ENCODE data around the gene CHD2.
"Not testable (repeated sequence)": the region's sequence is repeated elsewhere in the genome, so short reads cannot be mapped to it uniquely, and the experiment has no call there.

CHD2 gene

DNA sequence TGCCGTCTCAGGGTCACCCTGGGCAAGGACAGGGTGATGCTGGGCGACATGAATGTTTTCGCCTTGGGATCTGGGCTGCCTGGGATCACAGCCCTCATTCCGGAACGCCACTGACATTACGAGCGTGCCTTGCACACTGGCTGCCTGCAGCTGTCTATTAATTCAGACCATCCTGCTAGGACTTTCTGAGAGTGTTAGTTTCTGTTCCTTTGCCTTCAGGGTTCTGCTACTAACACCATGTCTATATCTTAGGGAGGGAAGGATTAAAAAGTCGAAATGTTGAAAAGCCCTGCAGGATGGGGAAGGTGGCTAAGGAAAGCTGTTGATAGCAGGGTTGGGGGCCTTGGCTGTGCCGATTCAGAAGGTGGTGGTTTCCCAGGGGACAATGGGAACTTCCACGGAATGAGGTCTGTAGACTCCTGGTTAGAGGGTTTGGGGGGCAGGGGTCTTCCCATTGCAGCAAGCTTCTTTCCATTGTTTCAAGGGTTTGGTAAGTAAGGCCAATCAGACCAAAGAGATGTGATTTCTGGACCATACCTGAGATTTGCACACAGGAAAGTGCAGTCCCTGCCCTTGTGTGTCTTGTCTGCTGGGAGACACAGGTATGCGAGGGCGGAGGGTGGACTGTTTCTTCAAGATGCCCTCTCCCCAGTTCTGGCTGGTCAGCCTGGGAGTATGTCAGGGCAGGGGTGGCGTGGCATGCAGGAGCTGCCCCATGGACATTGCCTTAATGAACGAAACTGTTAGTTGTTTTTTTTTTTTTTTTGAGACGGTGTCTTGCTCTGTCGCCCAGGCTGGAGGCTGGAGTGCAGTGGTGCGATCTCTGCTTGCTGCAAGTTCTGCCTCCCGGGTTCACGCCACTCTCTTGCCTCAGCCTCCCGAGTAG lies 137.9 kb downstream of the CHD2 start:
- Mint-ChIP-seq H3K27me3 (no peaks in the 10 kb centered on the region), H3K4me1 (ENCODE audit: low read depth) (peaks cover 6% of the 10 kb centered on the region), H3K27ac (no peak overlapping the region), H3K36me3 (ENCODE audit: low read depth) (no peaks in the 10 kb centered on the region), H3K4me3 (no peak overlapping the region), H3K9me3 (no peaks in the 10 kb centered on the region)

DNA sequence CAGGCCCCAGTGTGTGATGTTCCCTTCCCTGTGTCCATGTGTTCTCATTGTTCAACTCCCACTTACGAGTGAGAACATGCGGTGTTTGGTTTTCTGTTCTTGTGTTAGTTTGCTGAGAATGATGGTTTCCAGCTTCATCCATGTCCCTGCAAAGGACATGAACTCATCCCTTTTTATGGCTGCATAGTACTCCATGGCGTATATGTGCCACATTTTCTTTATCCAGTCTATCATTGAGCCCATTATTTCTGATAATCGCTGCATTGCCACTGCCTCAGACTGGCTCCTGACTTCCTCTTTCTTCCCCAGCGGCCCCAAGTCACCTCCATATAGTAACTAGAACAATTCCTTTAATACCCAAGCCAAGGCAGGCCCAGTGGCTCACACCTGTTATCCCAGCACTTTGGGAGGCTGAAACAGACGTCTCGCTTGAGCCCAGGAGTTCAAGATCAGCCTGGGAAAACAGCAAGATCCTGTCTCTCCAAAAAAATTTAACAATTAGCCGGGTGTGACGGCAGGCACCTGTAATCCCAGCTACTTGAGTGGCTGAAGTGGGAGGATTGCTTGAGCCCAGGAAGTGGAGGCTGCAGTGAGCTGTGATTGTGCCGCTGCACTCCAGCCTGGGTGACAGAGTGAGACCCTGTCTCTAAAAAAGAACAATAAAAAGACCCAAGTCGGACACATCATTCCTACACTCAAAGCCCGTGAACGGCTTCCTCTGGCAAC lies 139.6 kb downstream of the CHD2 start:
- H3K27ac Mint-ChIP-seq; H3K4me3 Mint-ChIP-seq; H3K27me3 Mint-ChIP-seq; H3K4me1 Mint-ChIP-seq (ENCODE audit: low read depth); H3K36me3 Mint-ChIP-seq (ENCODE audit: low read depth); H3K9me3 Mint-ChIP-seq: not testable (repeated sequence)

DNA sequence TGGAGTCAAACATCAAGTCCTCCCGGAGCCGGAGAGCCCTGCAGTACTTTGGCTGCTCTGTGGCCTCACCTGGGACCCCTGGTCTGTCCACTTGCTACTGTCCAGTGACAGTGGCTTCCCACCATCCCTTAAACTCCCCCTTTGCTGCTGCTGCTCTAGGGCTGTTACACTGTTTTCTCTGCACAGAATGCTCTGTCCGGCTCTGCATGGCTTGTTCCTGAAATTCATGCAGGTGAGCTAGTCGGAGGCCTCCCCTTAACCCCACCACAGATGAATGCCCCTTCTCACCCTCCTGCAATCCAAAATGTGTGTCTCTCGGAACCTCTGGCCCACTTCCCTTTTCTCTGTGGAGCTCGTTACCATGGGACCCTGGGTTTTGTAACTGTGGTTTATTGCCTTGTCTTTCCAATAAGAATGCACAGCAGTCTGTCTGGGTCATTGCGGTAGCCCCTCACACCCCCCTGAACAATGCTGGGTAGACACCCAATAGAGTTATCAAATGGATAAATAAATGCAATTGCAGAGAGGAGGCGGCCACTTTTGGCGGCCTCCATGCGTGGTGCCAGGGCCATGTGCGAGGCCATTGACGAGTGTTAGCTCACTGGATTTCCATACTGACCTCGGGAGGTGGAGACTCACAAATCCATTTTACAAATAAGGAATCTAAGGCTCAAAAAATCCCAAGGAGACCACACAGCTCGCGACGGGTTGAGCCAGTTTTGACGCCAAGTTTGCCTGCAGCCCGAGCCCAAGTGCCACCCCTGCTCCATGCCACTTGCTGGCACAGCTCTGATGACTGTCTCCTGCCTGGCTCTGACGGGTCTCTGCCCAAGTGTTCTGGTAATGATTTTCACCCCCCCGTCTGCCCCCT lies 140.4 kb downstream of the CHD2 start:
- Mint-ChIP-seq H3K27me3 (no peaks in the 10 kb centered on the region), H3K36me3 (ENCODE audit: low read depth) (no peaks in the 10 kb centered on the region), H3K27ac (no peak overlapping the region), H3K9me3 (no peaks in the 10 kb centered on the region), H3K4me3 (no peak overlapping the region), H3K4me1 (ENCODE audit: low read depth) (peaks cover 6% of the 10 kb centered on the region)

DNA sequence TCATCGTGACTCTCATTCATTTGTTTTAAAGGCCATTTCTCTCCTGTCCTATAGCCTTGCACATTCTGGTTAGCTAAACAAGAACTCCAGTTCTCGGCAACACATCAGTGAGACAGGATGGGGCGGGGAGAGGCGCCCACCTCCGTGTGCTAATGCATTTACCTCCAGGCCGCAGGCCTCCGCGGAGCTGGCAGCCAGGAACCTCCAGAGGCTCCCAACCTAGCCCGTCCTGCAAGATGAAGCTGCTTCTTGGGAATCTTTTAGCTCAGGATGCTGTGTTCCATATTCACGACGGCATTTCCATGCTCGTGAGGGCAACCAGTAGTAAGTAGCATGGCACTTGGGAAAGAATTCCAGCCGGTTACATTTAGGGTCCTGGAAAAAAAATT lies 141.0 kb downstream of the CHD2 start:
- Mint-ChIP-seq H3K4me3 (no peak overlapping the region), H3K27ac (no peak overlapping the region), H3K9me3 (peaks cover 3% of the 10 kb centered on the region), H3K4me1 (ENCODE audit: low read depth) (peaks cover under 1% of the 10 kb centered on the region), H3K36me3 (ENCODE audit: low read depth) (no peaks in the 10 kb centered on the region), H3K27me3 (no peaks in the 10 kb centered on the region)

DNA sequence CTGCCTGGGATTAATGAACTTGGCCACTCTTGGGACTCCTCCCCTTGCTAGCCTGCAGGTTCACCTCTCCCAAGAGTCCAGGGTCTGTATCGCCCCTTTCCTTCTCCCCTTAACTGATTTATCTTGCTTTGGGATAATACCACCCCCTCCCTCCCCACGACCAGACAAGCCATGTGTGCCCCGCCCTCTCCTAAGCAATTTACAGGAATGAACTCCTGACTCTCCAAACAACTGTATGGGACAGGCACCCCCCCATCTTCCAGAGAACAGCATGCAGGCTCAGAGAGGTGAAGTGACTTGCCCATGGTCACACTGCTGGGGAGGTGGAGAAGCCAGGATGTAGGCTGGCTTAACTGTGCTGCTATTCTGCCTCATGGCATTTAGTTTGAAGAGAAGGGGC lies 142.1 kb downstream of the CHD2 start:
- no peaks in the 10 kb centered on the region for H3K27me3 Mint-ChIP-seq
- H3K27ac Mint-ChIP-seq = no peak overlapping the region
- H3K36me3 Mint-ChIP-seq (ENCODE audit: low read depth) = no peaks in the 10 kb centered on the region
- peaks cover 8% of the 10 kb centered on the region for H3K9me3 Mint-ChIP-seq
- H3K4me1 Mint-ChIP-seq (ENCODE audit: low read depth) = no peaks in the 10 kb centered on the region
- H3K4me3 Mint-ChIP-seq = no peak overlapping the region

DNA sequence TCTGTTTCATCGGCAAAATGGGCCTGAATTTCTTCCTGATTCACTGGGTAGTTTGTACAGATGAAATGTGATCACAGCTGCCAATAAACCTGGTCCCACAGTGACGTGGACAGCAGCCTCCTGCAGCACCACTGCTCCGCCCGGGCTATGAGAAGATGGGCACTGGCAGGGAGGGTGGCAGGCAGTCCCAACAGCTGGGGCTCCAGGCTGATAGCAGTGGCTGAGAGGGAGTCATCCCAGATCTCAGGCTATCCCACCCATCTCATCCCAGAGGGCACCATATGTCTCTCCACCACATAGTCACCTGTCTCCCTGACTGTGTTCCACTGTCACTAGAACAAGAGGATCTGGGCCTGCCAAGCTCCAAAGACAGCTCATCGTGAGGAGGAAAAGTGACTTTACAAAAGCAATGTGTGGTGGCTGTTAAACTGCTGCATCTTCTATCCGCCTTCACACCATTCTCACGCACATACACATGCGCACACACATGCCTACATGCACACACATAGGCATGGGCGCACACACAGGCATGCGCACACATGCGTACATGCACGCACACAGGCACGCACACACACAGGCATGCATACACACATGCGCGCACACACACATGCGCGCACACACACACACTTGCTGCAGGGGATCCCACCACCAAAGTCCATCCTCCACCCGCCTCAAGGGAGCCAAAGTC lies 142.7 kb downstream of the CHD2 start:
- Mint-ChIP-seq H3K4me3 (no peak overlapping the region), H3K9me3 (peaks cover 8% of the 10 kb centered on the region), H3K36me3 (ENCODE audit: low read depth) (no peaks in the 10 kb centered on the region), H3K4me1 (ENCODE audit: low read depth) (peaks cover 4% of the 10 kb centered on the region), H3K27ac (no peak overlapping the region), H3K27me3 (no peaks in the 10 kb centered on the region)

DNA sequence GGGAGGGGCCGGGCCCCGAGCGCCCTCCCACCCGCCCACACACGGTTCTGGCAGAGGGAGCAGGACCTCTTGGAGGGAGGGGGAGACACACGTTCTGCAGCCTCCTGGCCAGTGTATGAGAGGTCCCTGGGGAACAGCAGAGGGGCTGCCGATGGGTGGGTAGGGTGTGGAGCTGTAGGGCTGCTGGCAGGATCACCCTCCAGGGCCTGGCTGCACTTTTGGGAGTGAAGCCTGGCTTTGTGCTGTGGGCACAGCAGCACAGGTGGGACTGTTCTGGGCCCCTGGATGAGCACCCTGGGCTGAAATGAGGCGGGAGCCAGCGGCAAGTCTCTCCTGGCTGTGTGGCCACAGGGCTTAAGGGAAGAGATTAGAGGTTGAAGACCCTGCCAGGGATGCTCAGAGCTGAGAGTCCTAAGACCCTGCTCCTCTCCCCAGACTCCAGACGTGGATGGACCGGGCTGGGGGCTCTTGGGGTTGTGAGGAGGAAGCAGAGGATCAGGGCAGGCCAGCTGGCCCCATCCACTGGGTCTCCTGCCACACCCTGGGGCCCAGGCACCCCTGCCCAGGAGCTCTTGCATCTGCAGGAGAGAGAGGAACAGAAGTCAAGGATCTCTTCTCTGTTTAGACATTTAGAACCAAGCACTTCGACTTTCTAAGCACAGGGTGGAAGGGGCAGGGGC lies 143.6 kb downstream of the CHD2 start:
- H3K36me3 Mint-ChIP-seq (ENCODE audit: low read depth) = no peaks in the 10 kb centered on the region
- no peaks in the 10 kb centered on the region for H3K27me3 Mint-ChIP-seq
- no peak overlapping the region for H3K27ac Mint-ChIP-seq
- H3K9me3 Mint-ChIP-seq = peaks cover 8% of the 10 kb centered on the region
- no peak overlapping the region for H3K4me3 Mint-ChIP-seq
- H3K4me1 Mint-ChIP-seq (ENCODE audit: low read depth) = peaks cover 9% of the 10 kb centered on the region

DNA sequence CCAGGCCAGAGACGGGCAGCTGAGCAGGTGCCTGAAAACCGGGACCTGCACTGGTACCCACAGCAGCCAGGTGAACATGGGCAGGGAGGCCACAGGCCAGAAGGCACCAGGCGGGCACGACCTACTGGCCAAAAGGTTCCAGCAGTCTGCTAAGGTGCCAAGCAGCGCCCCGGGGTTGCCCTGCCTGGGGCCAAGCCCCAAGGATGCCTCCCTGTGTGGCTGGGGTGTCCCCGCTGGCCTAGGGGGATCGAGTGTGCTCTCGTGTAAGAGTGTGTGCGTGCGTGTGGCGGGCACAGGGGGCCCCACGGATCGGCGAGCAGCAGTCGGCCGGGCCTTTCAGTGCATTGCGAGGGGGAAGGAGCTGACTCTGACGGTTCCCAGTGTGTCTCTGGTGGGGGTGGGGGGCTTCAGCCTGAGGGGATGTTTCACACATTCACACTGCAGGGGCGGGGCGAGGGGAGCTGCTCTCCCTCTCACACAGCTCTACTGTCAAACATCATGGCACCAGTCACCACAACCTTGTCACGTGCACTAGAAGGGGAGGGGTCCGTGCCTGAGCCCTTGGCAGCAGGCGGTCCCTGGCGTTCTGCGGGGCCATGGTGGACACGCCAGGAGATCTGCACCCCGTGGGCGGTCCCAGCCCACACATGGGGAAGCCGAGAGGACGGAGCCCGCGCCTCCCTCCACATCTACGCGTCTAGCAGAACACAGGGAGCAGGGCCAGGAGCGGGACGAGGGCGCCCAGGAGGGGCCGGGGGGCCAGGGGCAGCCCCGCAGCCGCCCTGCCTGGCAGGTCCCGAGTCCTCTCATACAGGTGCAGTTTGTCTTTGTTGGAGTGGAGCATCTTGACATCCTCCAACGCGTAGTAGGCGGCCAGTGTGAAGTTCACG lies 144.4 kb downstream of the CHD2 start:
- Mint-ChIP-seq H3K4me3 (no peak overlapping the region), H3K27ac (no peak overlapping the region), H3K36me3 (ENCODE audit: low read depth) (no peaks in the 10 kb centered on the region), H3K4me1 (ENCODE audit: low read depth) (peaks cover 9% of the 10 kb centered on the region), H3K9me3 (peaks cover 8% of the 10 kb centered on the region), H3K27me3 (no peaks in the 10 kb centered on the region)

DNA sequence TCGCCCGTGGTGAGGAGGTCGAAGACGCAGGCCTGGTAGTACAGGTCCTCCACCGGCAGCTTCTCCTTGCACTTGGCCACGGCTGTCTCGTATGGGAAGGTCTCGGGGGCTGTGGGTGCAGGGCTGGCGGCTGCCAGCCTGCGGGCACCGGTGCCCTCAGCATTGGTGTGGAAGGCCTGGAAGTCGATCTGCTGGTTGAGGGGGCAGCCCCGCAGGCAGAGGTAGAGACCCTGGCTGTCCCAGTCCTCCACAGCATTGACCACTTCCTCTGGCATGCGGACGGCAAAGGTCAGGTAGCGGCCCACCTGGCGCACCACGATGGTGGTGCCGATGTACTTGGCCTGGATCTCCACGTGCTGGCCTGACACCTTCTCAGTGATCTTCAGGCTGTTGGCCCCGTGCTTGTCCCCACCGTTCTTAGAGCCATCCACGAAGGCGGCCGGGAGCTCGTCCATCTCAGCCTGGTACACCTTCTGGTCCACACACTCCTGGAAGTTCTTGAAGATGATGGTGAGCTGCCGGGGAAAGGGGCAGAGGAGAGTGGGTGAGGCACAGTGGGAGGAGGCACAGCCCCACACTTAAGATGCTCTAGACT lies 145.2 kb downstream of the CHD2 start:
- Mint-ChIP-seq H3K36me3 (ENCODE audit: low read depth) (no peaks in the 10 kb centered on the region), H3K4me3 (no peak overlapping the region), H3K27ac (no peak overlapping the region), H3K4me1 (ENCODE audit: low read depth) (peaks cover 9% of the 10 kb centered on the region), H3K27me3 (no peaks in the 10 kb centered on the region), H3K9me3 (peaks cover 8% of the 10 kb centered on the region)

DNA sequence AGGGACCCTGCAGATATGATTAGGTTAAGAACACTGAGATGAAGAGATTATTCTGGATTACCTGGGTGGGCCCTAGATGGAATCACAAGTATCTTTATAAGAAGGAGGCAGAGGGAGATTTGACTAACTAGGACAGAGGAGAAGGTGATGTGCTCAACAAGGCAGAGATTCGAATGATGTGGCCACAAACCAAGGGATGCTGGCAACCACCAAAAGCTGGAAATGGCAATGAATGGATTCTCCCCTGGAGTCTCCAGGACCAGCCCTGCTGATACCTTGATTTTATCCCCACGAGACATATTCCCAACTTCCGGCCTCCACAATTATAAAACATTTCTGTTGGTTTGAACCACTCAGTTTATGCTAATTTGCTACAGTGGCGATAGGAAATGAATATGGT lies 146.0 kb downstream of the CHD2 start:
- H3K9me3 Mint-ChIP-seq = peaks cover 8% of the 10 kb centered on the region
- H3K27ac Mint-ChIP-seq = no peak overlapping the region
- no peaks in the 10 kb centered on the region for H3K27me3 Mint-ChIP-seq
- no peaks in the 10 kb centered on the region for H3K36me3 Mint-ChIP-seq (ENCODE audit: low read depth)
- peaks cover 9% of the 10 kb centered on the region for H3K4me1 Mint-ChIP-seq (ENCODE audit: low read depth)
- H3K4me3 Mint-ChIP-seq = no peak overlapping the region

DNA sequence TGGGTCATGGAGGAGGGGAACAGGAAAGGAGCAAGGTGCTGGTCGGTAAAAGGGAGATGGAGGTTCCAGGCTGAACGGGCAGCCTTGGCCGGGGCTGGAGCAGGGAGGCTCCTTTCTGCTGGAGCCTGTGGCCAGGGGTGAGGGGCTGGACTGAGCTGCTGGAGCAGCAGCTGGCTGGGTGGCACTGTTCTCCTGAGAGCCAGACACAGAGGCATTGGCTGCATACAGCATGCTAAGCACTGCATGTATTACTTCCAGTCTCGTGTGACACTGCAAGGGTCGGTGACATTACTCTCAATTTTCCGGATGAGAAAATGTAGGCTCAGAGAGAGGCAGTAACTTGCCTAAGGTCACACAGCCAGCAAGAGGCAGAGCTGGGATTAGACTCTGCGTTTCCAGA lies 146.6 kb downstream of the CHD2 start:
- Mint-ChIP-seq H3K27me3 (no peaks in the 10 kb centered on the region), H3K9me3 (peaks cover 8% of the 10 kb centered on the region), H3K36me3 (ENCODE audit: low read depth) (no peaks in the 10 kb centered on the region), H3K4me1 (ENCODE audit: low read depth) (peaks cover 9% of the 10 kb centered on the region), H3K27ac (no peak overlapping the region), H3K4me3 (no peak overlapping the region)

DNA sequence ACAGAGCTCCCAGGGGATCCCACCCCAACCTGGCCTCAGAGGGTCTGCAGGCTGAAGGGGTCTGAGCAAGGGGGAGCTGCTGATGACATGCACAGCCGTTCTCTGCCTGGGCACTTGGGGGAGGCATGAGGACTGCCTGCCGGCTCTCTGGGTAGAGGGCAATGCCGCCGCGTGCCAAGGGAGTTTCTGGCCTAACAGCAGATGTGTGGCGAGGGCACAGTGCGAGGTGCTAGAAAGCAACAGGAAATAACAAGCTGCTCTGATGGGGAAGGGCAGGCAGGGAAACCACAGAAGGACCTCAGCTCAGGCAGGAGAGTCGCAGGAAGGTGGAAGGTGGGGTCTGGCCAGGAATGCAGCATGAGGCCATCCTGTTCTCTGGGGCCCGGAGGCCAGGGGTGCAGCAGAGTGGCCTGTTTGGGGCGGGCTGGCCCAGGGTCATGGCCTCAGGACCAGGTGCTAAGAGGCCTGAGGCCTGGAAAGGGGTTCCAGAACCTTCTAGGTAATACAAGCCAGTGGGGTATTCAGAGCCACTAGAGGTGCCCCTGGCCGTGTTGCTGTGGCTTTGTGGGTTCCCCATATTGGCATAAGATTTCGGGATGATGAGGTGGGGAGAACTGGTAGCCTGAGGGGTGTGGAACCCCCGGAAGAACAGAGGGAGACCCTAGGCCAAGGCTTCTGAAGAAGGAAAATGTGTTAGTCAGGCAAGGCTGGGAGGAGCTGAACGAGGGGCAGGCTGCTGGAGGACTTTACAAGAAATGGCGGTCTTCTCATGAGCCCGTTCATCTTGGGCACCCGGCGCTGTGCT lies 147.7 kb downstream of the CHD2 start:
- no peak overlapping the region for H3K4me3 Mint-ChIP-seq
- no peaks in the 10 kb centered on the region for H3K36me3 Mint-ChIP-seq (ENCODE audit: low read depth)
- H3K4me1 Mint-ChIP-seq (ENCODE audit: low read depth) = peaks cover 9% of the 10 kb centered on the region
- H3K27ac Mint-ChIP-seq = peak overlapping the region; percentile 63
- no peaks in the 10 kb centered on the region for H3K27me3 Mint-ChIP-seq
- peaks cover 8% of the 10 kb centered on the region for H3K9me3 Mint-ChIP-seq

DNA sequence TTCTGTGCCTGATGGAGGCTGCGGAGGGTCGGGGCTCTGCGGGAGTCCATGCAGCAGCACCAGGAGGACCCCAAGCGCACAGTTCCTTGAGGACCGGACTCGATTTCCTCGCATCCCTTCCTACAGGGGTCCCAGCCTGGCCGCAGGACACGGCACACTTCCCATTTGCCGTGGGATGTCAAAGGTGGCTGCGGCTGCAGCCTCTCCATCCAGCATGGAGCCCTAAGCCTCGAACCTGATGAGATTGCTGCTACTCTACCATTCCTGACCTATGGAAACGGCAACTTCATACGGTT lies 148.2 kb downstream of the CHD2 start:
- Mint-ChIP-seq H3K36me3 (ENCODE audit: low read depth) (no peaks in the 10 kb centered on the region), H3K27ac (no peak overlapping the region), H3K9me3 (peaks cover 8% of the 10 kb centered on the region), H3K4me3 (no peak overlapping the region), H3K4me1 (ENCODE audit: low read depth) (peaks cover 9% of the 10 kb centered on the region), H3K27me3 (no peaks in the 10 kb centered on the region)

All from stimulated activated naive CD8-positive, alpha-beta T cell treated with anti-CD3 and anti-CD28 coated beads, Interleukin-15, Interleukin-2, amounts not matched to agents 100 ng/mL and 50 ng/mL, for 24 hours (primary cell).